Left lung (tissue), 10 donors: ENCODE measurements around the gene SLCO4A1. TPM values are rescaled to one million over a fixed set of nuclear protein-coding genes. Genes with fewer than 3 reads are reported as not detected.
A peak's percentile ranks its signal among the peaks of the same experiment; 100 is the strongest.

Source experiments
- ATAC-seq: fragments of 200-7000 bp; cut with Tn5 transposase; one replicate; pipeline ENCODE4 v1.9.1; 2020; ENCODE audit warnings: moderate library complexity
- DNase-seq, 4 donors: peaks; one replicate each; pipeline ENCODE4 v3.0.0-alpha.2; 2013 to 2020
- H3K27ac ChIP-seq, 2 donors: fragments of 200-600 bp; sonication (generic) in 1 of 2; one replicate each; pipeline versions ENCODE4 v1.5.0 to v1.8.0; 2020 to 2021
- H3K27me3 ChIP-seq, 2 donors: fragments of 200-600 bp; sonication (generic) in 1 of 2; one replicate each; pipeline versions ENCODE4 v1.5.0 to v1.8.0; 2020 to 2021
- H3K36me3 ChIP-seq, 2 donors: fragments of 200-600 bp; sonication (generic) in 1 of 2; one replicate each; pipeline versions ENCODE4 v1.5.0 to v1.8.0; 2020 to 2021
- H3K4me1 ChIP-seq, 2 donors: fragments of 200-600 bp; one replicate each; pipeline ENCODE4 v1.8.0; 2021
- H3K4me3 ChIP-seq, 2 donors: fragments of 200-600 bp; sonication (generic) in 1 of 2; one replicate each; pipeline versions ENCODE4 v1.5.0 to v1.8.0; 2020 to 2021; ENCODE audit warnings: mild to moderate bottlenecking in 1 of 2
- H3K9me3 ChIP-seq, 2 donors: fragments of 200-600 bp; sonication (generic) in 1 of 2; one replicate each; pipeline versions ENCODE4 v1.5.0 to v1.8.0; 2020 to 2021
- CTCF ChIP-seq, 2 donors: fragments of 200-600 bp; sonication (generic) in 1 of 2; IDR thresholded peaks; one replicate each; pipeline versions ENCODE4 v1.5.0 to v1.8.0; 2021; ENCODE audit warnings: antibody characterized with exemption in 2 of 2
- intact Hi-C, 2 donors: fragments of 100-400 bp; cut with DNase I; formaldehyde crosslinking; loops; one replicate each; pipeline versions ENCODE4 v1.11.2 to v1.14.2; 2022
- polyA plus RNA-seq, 6 donors: library from polyadenylated mRNA; unstranded; fragments of 120-200 nt; gene quantifications; one replicate each; pipeline ENCODE4 v1.2.1, GENCODE V29; 2013; ENCODE audit not compliant: insufficient read length in 6 of 6
- total RNA-seq, 2 donors: library from RNA; stranded (reverse); fragmentation: NEBNext Ultra II Directional; extraction: Animal tissue kit (Norgen Biotek cat#: 25700); gene quantifications; one replicate each; pipeline ENCODE4 v1.2.1, GENCODE V29; 2021
- donor health status: DM: no; HTN: yes; CAD: no.
- donor health status: DM: no; HTN: no; CAD: no.

Gene SLCO4A1
- total and polyA plus RNA-seq, 8 donors, result 0.20 to 47.2 (median 0.60) TPM

- Histone ChIP-seq H3K4me1 (peaks cover 15 to 68% of the 10 kb centered on the region in 2 donors), H3K4me3 (no peak overlapping the region), H3K36me3 (no peaks in the 10 kb centered on the region), H3K27me3 (peaks cover 0 to 18% of the 10 kb centered on the region in 2 donors), H3K9me3 (no peaks in the 10 kb centered on the region), H3K27ac (peak overlapping the region in 1 of 2 donors; percentile 99)
- ATAC-seq, result no peak
- intact Hi-C loops, result no loop called here
- no peak for TF ChIP-seq CTCF (IDR thresholded peaks at IDR 0.05)
- DNase-seq, result peak in 1 of 4 donors; percentile 39
These were observed 36.3 kb upstream of the SLCO4A1 start for GRCh38 chr20:62606016-62606415.

GRCh38 chr20:62606551-62607201 is 35.6 kb upstream of the SLCO4A1 start:
- H3K4me1 ChIP-seq, result peaks cover 15 to 61% of the 10 kb centered on the region in 2 donors
- no peaks in the 10 kb centered on the region for H3K9me3 ChIP-seq
- DNase-seq (peak in 1 of 4 donors; percentile 82), ATAC-seq (no peak)
- H3K4me3 ChIP-seq, result no peak overlapping the region
- peak overlapping the region in 1 of 2 donors; percentile 99 for H3K27ac ChIP-seq
- intact Hi-C loops, result no loop called here
- H3K27me3 ChIP-seq, result peaks cover 0 to 18% of the 10 kb centered on the region in 2 donors
- TF ChIP-seq CTCF (IDR thresholded peaks at IDR 0.05), result no peak
- no peaks in the 10 kb centered on the region for H3K36me3 ChIP-seq

GRCh38 chr20:62607366-62608217 is 34.7 kb upstream of the SLCO4A1 start:
- DNase-seq (peak in 1 of 4 donors; percentile 57), ATAC-seq (no peak)
- H3K27ac ChIP-seq, result peak overlapping the region in 1 of 2 donors; percentile 99
- H3K4me3 ChIP-seq, result no peak overlapping the region
- H3K4me1 ChIP-seq, result peaks cover 15 to 52% of the 10 kb centered on the region in 2 donors
- peaks cover 0 to 18% of the 10 kb centered on the region in 2 donors for H3K27me3 ChIP-seq
- intact Hi-C loops, result no loop called here
- H3K36me3 ChIP-seq, result no peaks in the 10 kb centered on the region
- H3K9me3 ChIP-seq, result no peaks in the 10 kb centered on the region
- no peak for TF ChIP-seq CTCF (IDR thresholded peaks at IDR 0.05)

GRCh38 chr20:62608218-62608565 is 34.1 kb upstream of the SLCO4A1 start:
- Histone ChIP-seq H3K27ac (no peak overlapping the region), H3K4me3 (no peak overlapping the region), H3K9me3 (no peaks in the 10 kb centered on the region), H3K36me3 (no peaks in the 10 kb centered on the region), H3K27me3 (peaks cover 0 to 18% of the 10 kb centered on the region in 2 donors), H3K4me1 (peaks cover 11 to 46% of the 10 kb centered on the region in 2 donors)
- ATAC-seq (no peak), DNase-seq (peak in 1 of 4 donors; percentile 51)
- no peak for TF ChIP-seq CTCF (IDR thresholded peaks at IDR 0.05)
- intact Hi-C loops, result no loop called here

- intact Hi-C loops, result no loop called here
- H3K4me1 ChIP-seq, result peaks cover 5 to 35% of the 10 kb centered on the region in 2 donors
- no peak overlapping the region for H3K27ac ChIP-seq
- ATAC-seq (no peak), DNase-seq (peak in 1 of 4 donors; percentile 28)
- no peaks in the 10 kb centered on the region for H3K9me3 ChIP-seq
- H3K27me3 ChIP-seq, result peaks cover 0 to 18% of the 10 kb centered on the region in 2 donors
- H3K36me3 ChIP-seq, result no peaks in the 10 kb centered on the region
- TF ChIP-seq CTCF (IDR thresholded peaks at IDR 0.05), result no peak
- H3K4me3 ChIP-seq, result no peak overlapping the region
These were observed 33.0 kb upstream of the SLCO4A1 start for GRCh38 chr20:62609279-62609720.
